Uterus (tissue), 4 donors: ENCODE data around the gene TMEM52B. TPM values are rescaled to one million over a fixed set of nuclear protein-coding genes. Genes with fewer than 3 reads are reported as not detected.

Experiments
- DNase-seq, 2 donors: peaks; one replicate each; pipeline ENCODE4 v3.0.0-alpha.2; 2019 to 2020
- H3K27ac ChIP-seq, 2 donors: fragments of 200-600 bp; sonication (generic); 1 replicate in 1 of 2; 2 replicates in 1 of 2; pipeline ENCODE4 v1.5.1; 2016 to 2018
- H3K27me3 ChIP-seq, 2 donors: fragments of 200-600 bp; sonication (generic); one replicate each; pipeline ENCODE4 v1.5.1; 2018 to 2019; ENCODE audit warnings: control low read depth in 1 of 2
- H3K36me3 ChIP-seq, 2 donors: fragments of 200-600 bp; sonication (generic); one replicate each; pipeline ENCODE4 v1.5.1; 2019; ENCODE audit warnings: control low read depth in 1 of 2
- H3K4me1 ChIP-seq, 2 donors: fragments of 200-600 bp; sonication (generic); one replicate each; pipeline ENCODE4 v1.5.1; 2018 to 2019; ENCODE audit warnings: control low read depth in 1 of 2
- H3K4me3 ChIP-seq, 2 donors: fragments of 200-600 bp; sonication (generic); 1 replicate in 1 of 2; 2 replicates in 1 of 2; pipeline ENCODE4 v1.5.1; 2018 to 2019; ENCODE audit warnings: mild to moderate bottlenecking in 1 of 2
- H3K9me3 ChIP-seq, 2 donors: fragments of 200-600 bp; sonication (generic); one replicate each; pipeline ENCODE4 v1.5.1; 2019; ENCODE audit warnings: control low read depth in 1 of 2
- CTCF ChIP-seq, 4 experiments: fragments of 200-600 bp in 2 of 4; fragments of 450-650 bp in 2 of 4; sonication (generic) in 2 of 4; IDR thresholded peaks; one replicate each; pipeline ENCODE4 v1.5.1; 2016 to 2019; ENCODE audit warnings: antibody characterized with exemption in 4 of 4, mild to moderate bottlenecking in 2 of 4, moderate library complexity in 1 of 4
- POLR2A ChIP-seq, 2 donors: fragments of 450-650 bp; IDR thresholded peaks; one replicate each; pipeline ENCODE4 v1.6.1; 2016; ENCODE audit warnings: antibody characterized with exemption in 2 of 2, mild to moderate bottlenecking in 1 of 2, moderate library complexity in 1 of 2
- intact Hi-C: fragments of 100-400 bp; cut with DNase I; formaldehyde crosslinking; loops from one replicate; pipeline ENCODE4 v1.15.1; 2023; ENCODE audit warnings: low total_unique reads
- total RNA-seq, 4 donors: library from RNA; depleted of rRNA in 3 of 4; stranded (reverse); fragments of >200 nt in 3 of 4; gene quantifications; one replicate each; pipeline versions ENCODE4 v1.1.0 to v1.2.4, GENCODE V29; 2014 to 2023
- donor health status: DM: yes; HTN: yes; CAD: no.

TMEM52B gene
- total RNA-seq, 4 donors from 2014 or later = not detected

- TF ChIP-seq CTCF (IDR thresholded peaks at IDR 0.05) = no peak
- no peak for TF ChIP-seq POLR2A (IDR thresholded peaks at IDR 0.05)
- intact Hi-C loops = no loop called here
- H3K4me3 ChIP-seq = no peak overlapping the region
- H3K4me1 ChIP-seq = no peaks in the 10 kb centered on the region
- DNase-seq = no peak
- H3K27ac ChIP-seq = no peak overlapping the region
- H3K9me3 ChIP-seq = no peaks in the 10 kb centered on the region
- H3K36me3 ChIP-seq = no peaks in the 10 kb centered on the region
- H3K27me3 ChIP-seq = no peaks in the 10 kb centered on the region
Measured at GRCh38 chr12:10170216-10170615, 8.6 kb upstream of the TMEM52B start.

GRCh38 chr12:10171973-10172728, 6.7 kb upstream of the TMEM52B start, which contains the start of gene OLR1:
OLR1 (minus strand) TSS chr12:10172132; CDS start chr12:10172077, 55 bp downstream.
- no peak for DNase-seq
- H3K36me3 ChIP-seq = no peaks in the 10 kb centered on the region

DNA sequence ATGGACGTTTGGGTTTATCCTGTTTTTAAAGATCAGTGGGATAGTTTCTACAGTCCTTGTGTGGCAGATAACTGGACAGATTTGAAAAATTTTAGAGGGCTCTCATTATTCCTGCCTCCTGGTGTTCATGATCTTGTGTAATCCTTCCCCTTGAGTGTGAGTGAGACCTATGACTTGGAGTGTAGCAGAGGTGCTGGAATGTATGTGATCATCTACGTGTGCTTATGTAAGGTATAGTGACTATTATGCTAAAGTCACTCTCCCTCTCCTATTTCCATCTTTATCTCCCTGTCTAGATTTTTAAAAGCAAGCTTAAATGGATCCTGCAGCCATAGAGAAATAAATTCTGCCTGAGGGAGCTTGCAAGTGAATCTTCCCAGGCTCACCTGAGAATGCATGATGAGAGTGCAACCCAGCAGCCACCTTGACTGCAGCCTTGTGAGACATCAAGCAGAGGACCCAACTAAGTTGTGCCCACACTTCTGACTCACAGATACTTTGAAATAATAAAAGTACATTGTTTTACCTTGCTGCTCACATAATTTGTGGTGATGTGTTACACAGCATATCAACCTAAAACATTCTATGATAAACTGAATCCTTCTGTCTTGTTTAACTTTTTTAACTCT, 3.7 kb upstream of the TMEM52B start:
- no peak overlapping the region for H3K4me3 ChIP-seq
- TF ChIP-seq CTCF (IDR thresholded peaks at IDR 0.05) (no peak), POLR2A (IDR thresholded peaks at IDR 0.05) (no peak)
- H3K27me3 ChIP-seq = no peaks in the 10 kb centered on the region
- H3K27ac ChIP-seq = no peak overlapping the region
- intact Hi-C loops = no loop called here
- no peak for DNase-seq
- no peaks in the 10 kb centered on the region for H3K36me3 ChIP-seq
- no peaks in the 10 kb centered on the region for H3K4me1 ChIP-seq
- H3K9me3 ChIP-seq = no peaks in the 10 kb centered on the region

More at GRCh38 chr12:10171973-10172728, 6.7 kb upstream of the TMEM52B start, which contains the start of gene OLR1:
- H3K4me3 ChIP-seq = no peak within 1 kb of the TSS
- no peak within 1 kb of the TSS for H3K27ac ChIP-seq
- TF ChIP-seq CTCF (IDR thresholded peaks at IDR 0.05) (no peak), POLR2A (IDR thresholded peaks at IDR 0.05) (no peak)
- no peaks in the 10 kb centered on the region for H3K4me1 ChIP-seq
- no peaks in the 10 kb centered on the region for H3K27me3 ChIP-seq
- H3K9me3 ChIP-seq = no peaks in the 10 kb centered on the region
- intact Hi-C loops = no loop called here

- no peaks in the 10 kb centered on the region for H3K4me1 ChIP-seq
- DNase-seq = no peak
- intact Hi-C loops = no loop called here
Measured at GRCh38 chr12:10175846-10176636, 2.8 kb upstream of the TMEM52B start.

More at GRCh38 chr12:10175846-10176636, 2.8 kb upstream of the TMEM52B start:
- Histone ChIP-seq H3K36me3 (no peaks in the 10 kb centered on the region), H3K27ac (no peak overlapping the region), H3K27me3 (no peaks in the 10 kb centered on the region), H3K9me3 (no peaks in the 10 kb centered on the region), H3K4me3 (no peak overlapping the region)
- TF ChIP-seq POLR2A (IDR thresholded peaks at IDR 0.05) = no peak
- TF ChIP-seq CTCF (IDR thresholded peaks at IDR 0.05) = no peak
